Amniotic epithelial cell (primary cell): ENCODE measurements around the gene BTG2.
"Not testable (repeated sequence)": the region's sequence is repeated elsewhere in the genome, so short reads cannot be mapped to it uniquely, and the experiment has no call there.

Experiments used
- DNase-seq: peaks from one replicate; pipeline ENCODE4 v3.0.0-alpha.2; 2010; ENCODE audit warnings: low read depth

The BTG2 gene

DNA sequence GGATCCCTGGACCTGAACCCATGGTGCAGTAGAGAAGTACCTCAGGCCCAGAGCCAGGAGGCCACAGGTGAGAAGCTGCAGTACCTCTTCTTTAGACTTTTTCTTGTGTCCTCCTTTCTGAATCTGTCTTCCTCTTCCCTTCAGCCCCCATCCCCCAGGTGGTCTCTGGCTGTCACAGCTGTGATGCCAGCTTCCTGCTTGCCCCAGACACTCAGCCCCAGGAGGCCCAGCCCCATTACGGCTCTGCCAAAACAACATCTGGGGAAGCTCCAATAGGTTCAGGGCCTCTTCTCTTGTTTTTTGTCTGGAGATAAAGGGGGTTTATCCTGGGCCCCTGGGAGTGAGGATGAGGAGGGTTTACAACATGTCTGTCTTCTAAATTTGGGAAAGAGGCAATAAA lies 9.5 kb upstream of the BTG2 start:
- DNase-seq, result no peak

DNA sequence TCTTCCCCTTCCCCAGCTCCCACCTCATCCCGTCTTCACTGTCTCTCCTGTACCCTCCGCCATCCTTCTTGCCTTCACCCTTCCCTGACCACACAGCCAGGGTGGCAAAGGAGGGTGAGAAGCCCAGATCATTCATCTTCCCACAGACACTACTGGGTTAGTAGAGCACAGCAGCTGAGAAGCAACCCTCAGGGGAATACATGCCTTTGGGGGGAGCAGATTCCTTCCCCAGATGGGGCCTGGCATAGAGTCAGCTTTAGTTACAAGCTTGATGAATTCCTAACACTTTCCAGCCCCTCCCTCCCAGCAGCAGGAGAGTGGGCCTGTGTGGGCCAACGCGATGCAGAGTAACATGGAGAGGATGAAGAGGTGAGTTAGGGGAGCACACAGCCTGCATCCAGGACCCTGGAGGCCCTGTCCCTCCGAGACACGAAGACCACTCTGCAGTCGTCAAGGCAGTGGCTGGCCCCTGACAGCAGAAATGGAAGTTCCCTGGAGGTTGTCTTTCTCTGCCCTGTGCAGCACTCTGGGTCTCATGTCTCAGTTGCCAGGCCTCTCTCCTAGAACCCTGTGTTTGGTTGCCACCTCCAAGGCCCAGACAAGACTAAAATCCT lies 8.8 kb upstream of the BTG2 start:
- no peak for DNase-seq

DNA sequence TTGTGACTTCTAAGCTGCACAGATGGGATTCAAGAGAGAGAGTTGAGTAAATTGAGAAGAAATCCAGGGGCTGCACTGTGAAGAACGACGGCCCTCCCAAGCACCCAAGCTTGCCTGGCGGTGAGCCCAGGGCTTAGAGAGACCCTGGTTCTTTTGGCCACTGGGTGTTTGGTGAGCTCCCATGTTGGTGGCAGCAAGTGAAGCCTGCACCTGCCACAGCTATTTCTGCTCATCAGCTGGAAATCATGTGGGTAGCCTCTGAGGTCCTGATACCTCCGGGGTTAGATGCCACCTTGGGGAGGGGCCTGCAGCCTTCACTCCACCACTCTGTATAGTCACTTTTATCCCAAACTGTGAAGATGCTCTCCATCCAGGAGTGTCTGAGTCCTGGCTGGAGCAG lies 6.2 kb upstream of the BTG2 start:
- DNase-seq, result no peak

DNA sequence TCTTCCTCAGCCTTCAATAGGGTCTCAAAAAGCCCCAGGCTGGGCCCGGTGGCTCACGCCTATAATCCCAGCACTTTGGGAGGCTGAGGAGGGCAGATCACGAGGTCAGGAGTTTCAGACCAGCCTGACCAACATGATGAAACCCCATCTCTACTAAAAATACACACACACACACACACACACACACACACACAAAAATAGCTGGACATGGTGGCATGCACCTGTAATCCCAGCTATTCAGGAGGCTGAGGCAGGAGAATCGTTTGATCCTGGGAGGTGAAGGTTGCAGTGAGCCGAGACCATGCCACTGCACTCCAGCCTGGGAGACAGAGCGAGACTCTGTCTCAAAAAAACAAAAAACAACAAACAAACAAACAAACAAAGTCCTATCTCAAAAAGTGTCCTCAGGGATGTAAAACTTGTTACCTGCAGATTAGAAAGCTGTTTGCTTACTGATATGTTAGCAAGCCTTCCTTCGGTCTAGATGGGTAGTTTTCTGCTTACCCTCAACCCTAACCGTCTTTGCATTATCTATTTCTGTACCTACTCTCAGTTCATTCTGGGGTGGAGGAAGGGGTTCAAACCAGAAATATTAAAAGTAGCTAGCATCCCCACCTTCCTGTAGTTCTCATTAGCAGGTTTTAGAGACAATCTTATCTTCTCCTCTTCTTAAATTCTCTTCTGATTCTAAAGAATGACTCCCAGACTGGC lies 5.4 kb upstream of the BTG2 start:
- not testable (repeated sequence) for DNase-seq

DNA sequence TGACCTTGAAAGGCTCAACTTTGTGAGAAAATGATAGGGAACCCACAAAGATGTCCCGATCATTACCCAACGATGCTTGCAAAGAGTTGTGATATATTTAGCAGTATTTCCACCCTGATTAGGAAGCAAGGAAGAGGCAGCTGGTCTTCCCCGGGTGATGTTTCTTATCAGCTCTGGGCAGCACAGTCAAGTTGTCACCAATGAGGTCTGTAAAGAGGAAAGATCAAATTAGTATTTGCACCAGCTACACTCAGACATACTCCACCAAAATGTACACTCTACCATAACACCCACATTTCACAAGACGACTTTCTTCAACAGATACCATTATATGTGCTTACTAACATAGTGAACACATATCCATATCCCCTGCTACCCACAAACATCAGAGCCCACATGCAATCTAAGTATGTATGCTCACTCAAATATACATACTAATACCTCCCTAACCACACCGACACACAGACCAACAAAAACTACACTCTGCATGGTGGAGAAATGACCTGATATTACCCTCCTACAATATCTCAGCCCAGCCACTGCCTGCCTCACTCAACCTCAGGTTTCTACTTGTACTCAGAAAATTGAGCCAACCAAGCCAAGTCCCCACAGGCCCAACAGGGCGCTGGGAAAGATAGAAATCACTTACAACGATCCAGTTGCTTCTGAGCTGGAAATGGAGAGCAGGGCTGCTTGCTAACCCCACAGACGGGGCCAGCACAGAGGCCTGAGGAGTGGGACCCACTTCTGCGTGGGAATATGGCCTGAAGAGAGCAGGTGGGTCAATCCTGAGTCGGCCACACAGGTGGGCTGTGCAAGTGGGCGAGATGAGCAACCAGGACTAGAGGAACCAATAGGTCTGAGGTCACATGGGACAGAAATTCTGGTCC lies 4.6 kb upstream of the BTG2 start:
- DNase-seq, result peak; percentile 53

DNA sequence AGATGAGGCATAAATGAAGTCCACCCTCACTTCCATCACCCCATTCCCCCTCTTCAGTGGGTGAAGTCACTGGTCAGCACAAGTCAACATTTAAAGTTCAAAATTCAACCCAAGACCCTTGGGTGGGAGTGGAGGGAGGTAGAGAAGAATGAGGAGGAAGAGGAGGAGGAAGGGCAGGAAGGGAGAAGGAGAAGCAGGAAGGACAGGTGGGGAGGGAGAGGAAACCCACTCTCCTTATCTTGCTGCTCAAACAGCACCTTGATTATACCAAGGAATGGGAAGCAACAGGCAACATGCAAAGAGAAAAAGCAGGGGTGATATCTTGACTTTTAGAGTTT lies 4.0 kb upstream of the BTG2 start:
- DNase-seq, result no peak

DNA sequence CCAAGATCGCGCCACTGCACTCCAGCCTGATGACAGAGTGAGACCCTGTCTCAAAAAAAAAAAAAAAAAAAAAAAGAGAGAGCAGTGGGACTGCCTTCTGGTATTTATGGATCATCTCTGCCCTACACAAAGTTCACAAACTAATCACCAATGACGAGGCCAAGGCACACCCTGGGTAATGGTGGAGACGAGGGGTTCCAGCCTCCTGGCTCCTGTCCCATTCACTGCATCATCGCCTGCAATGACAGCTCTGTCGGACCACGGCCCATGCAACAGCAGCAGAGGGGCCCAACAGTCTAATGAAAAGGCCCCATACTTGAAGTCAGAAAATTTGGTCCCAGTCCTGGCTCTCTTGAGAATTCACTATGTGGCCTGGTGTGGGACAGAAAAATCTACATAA lies 2.9 kb upstream of the BTG2 start:
- no peak for DNase-seq

DNA sequence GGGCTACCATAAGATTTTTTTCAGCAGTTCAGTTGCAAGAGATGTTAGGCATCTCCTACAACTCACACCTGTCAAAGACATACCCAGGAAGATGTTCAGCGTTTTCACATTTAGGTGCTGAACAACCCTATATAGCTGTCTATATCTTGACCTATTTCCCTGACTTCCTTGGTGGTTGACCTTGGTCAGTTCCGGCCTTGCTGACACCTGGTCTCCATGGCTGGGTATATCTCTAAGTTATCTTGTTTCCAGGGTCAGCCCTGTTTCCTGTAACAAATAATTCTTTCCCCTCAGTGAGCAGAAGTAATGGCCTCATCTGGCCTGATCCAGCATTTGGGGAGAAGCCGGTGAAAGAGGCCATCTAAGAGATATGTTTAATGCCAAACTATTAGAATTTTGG lies 2.4 kb upstream of the BTG2 start:
- DNase-seq, result no peak

DNA sequence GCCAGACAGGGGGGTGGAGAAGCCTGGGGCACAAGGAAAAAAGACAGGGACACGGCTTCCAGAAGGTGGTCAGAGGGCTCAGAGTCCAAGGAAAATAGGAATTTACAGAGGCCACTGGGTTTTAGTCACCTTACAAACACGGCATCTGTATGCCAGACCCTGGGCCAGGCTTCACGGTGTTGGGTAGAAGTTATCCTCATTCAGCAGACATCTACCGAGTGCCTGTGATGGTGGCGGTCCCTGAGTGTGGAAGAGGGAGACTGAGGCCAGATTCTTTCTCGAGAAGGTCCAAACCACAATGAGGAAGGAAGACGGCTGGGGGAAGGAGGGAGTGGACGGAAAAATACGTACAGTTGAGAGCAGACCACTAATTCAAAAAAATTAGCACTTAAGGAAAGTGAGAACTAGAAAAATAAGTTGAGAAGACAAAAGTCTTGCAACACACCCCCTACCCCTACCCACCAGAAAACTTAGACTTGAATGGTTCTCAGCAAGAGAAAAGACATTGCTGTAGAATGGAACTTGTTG lies 864 bp upstream of the BTG2 start:
- no peak for DNase-seq

DNA sequence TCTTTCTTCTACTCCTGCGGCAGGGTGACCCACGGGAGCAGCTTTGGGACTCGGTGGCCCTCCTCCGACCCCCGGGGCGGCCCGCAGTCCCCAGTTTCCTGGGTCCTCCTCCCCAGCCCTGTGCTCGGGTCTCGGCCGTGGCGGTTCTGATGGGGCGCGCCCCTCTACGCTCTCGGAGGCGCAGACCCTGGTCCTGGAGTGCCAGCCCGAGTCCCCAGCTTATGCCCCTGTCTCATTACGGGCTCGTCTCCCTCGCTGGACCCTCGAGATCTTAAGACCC lies 430 bp downstream of the BTG2 start:
- DNase-seq, result no peak

DNA sequence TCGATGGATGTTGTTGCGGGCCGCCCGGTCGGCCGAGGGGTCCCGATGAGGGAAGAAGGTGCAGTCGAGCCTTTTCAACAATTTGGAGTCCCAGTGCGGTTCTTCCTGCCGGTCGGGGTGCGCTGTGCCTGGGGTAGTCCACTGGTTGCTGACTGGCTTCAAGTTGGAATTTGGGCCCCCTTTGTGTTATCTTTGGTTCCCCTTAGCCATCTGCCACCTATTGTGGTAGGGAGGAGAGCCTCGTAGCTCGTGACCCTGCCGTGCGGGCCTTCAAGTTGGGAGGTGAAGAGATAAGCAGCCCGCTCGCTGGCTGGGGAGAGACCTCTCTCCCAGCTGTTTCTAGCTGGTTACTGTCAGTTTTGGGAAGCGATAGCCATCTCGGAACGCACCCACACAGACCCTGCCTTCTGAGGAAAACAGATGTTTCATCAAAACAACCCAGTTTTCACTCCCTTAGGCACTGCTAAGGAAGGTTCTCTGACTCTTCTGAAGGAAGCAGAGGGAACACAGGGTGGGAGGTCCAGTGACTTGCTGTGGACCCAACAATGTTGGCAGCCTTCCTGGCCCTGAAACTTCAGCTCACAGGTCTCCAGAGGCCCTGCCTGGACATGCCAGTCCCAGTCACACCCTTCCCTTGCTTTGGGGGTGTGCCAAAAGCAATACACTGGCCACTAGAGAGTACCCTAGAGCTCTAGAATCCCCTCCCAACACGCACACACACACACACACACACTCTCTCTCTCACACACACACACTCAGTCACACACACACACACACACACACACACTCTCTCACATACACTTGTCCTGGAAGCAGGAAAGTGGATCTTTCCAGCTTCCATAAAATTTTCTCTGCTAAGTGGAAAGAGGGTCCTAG lies 1.0 kb downstream of the BTG2 start:
- DNase-seq, result peak; percentile 55

DNA sequence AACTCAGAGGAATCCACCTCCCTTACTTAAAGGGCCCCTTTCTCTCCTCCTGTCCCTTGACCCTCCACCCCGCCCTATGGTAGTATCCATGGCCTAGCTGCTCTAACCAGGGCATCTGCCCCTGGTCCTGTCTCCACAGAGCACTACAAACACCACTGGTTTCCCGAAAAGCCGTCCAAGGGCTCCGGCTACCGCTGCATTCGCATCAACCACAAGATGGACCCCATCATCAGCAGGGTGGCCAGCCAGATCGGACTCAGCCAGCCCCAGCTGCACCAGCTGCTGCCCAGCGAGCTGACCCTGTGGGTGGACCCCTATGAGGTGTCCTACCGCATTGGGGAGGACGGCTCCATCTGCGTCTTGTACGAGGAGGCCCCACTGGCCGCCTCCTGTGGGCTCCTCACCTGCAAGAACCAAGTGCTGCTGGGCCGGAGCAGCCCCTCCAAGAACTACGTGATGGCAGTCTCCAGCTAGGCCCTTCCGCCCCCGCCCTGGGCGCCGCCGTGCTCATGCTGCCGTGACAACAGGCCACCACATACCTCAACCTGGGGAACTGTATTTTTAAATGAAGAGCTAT lies 1.7 kb downstream of the BTG2 start:
- no peak for DNase-seq

DNA sequence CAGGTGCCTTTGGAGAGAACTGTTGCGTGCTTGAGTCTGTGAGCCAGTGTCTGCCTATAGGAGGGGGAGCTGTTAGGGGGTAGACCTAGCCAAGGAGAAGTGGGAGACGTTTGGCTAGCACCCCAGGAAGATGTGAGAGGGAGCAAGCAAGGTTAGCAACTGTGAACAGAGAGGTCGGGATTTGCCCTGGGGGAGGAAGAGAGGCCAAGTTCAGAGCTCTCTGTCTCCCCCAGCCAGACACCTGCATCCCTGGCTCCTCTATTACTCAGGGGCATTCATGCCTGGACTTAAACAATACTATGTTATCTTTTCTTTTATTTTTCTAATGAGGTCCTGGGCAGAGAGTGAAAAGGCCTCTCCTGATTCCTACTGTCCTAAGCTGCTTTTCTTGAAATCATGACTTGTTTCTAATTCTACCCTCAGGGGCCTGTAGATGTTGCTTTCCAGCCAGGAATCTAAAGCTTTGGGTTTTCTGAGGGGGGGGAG lies 2.4 kb downstream of the BTG2 start:
- DNase-seq, result no peak

DNA sequence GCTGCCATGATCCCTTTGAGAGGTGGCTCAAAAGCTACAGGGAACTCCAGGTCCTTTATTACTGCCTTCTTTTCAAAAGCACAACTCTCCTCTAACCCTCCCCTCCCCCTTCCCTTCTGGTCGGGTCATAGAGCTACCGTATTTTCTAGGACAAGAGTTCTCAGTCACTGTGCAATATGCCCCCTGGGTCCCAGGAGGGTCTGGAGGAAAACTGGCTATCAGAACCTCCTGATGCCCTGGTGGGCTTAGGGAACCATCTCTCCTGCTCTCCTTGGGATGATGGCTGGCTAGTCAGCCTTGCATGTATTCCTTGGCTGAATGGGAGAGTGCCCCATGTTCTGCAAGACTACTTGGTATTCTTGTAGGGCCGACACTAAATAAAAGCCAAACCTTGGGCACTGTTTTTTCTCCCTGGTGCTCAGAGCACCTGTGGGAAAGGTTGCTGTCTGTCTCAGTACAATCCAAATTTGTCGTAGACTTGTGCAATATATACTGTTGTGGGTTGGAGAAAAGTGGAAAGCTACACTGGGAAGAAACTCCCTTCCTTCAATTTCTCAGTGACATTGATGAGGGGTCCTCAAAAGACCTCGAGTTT lies 3.1 kb downstream of the BTG2 start:
- no peak for DNase-seq

DNA sequence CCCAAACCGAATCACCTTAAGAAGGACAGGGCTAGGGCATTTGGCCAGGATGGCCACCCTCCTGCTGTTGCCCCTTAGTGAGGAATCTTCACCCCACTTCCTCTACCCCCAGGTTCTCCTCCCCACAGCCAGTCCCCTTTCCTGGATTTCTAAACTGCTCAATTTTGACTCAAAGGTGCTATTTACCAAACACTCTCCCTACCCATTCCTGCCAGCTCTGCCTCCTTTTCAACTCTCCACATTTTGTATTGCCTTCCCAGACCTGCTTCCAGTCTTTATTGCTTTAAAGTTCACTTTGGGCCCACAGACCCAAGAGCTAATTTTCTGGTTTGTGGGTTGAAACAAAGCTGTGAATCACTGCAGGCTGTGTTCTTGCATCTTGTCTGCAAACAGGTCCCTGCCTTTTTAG lies 3.6 kb downstream of the BTG2 start:
- no peak for DNase-seq

DNA sequence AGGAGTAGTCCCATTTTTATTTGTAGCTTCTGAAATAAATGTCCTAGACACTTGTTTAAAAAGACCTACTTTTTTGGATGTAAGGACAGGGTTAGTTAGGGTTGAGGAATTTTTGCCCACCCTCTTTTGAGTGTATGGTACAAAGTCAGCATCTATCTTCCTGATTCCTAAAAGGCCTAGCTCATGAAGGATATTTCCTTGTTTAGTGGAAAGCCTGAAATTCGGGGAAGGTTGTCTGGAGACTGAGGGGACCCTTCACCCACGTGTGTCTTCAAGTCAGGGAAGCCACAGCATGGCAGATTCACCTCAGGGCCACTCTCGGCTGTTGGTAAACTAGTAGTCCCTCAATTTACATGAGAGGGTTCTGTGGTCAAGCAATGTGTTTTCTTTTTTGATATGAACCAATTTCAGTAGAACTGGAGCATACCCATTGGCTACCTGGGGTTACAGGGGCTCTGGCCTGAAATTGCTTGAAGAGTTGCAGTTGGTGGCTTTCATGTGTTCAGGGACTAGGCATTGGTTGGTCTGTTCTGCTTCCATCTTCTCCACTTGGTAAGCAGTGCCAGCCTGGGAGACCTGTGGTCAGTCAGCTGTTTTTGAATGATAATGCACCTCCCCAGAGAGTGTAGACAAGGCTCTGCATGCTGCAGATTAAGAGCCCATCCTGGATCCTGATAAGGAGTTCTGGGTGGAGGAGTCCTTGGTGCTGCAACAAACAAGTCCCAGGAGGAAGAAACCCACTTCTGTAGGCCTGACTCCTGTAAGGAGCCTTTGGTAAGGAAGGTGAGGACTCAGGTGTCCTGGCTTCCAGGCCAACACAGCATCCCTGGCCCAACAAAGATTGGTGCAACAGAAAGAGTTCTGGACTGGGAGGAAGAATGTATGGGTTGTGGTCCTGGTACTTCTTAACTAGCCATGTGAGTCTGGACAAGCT lies 6.3 kb downstream of the BTG2 start:
- no peak for DNase-seq

DNA sequence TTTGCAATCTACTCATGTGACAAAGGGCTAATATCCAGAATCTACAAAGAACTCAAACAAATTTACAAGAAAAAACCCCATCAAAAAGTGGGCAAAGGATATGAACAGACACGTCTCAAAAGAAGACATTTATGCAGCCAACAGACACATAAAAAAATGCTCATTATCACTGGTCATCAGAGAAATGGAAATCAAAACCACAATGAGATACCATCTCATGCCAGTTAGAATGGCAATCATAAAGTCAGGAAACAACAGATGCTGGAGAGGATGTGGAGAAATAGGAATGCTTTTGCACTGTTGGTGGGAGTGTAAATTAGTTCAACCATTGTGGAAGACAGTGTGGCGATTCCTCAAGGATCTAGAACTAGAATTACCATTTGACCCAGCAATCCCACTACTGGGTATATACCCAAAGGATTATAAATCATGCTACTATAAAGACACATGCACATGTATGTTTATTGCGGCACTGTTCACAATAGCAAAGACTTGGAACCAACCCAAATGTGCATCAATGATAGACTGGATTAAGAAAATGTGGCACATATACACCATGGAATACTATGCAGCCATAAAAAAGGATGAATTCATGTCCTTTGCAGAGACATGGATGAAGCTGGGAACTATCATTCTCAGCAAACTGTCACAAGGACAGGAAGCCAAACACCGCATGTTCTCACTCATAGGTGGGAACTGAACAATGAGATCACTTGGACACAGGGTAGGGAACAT lies 8.9 kb downstream of the BTG2 start:
- not testable (repeated sequence) for DNase-seq

DNA sequence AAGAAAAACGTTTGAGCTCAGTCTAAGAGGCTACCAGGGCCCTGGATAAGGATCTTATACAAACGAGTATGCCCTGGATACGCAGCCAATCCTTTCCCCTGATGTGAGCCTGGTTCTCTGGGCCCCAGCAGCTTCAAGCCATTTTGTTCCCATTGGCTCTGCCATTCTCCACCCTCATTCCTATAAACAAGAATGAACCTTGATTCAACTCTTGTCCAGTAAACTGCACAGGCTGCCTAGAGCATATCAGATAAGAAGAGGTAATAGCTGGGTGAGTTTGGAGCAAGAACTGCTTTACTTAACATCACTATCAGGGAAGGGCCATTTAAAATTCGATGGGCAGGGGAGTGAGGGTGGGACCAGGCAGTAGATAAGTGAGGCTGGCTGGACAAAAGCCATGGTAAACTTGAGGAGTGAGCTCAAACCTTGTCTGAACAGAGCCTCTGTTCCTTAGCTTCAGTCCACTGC lies 11.3 kb downstream of the BTG2 start:
- DNase-seq, result peak; percentile 83
